ENCODE data around the gene CRELD2. TPM values are rescaled to one million over a fixed set of nuclear protein-coding genes. Genes with fewer than 3 reads are reported as not detected.
A peak's percentile ranks its signal among the peaks of the same experiment; 100 is the strongest.

Gene CRELD2
- total and polyA plus RNA-seq, 2 of the 8 experiments (the other 6 are each of a cell fraction or from before 2014, with no cell fraction given), result 24.5 to 36.6 TPM

- CTCF ChIA-PET (ENCODE audit: partially characterized antibody), result no interaction called here
- no peaks in the 10 kb centered on the region for H3K4me1 ChIP-seq (replicated peaks in 1 of 4; ENCODE audit: control insufficient read depth in 3 of 4, insufficient read depth in 4 of 4, low read length in 3 of 4)
- no peak for TF ChIP-seq NRF1 (IDR thresholded peaks at IDR 0.05; ENCODE audit: low read depth, low read length)
- TF ChIP-seq YY1 (IDR thresholded peaks at IDR 0.05; ENCODE audit: low read depth, low read length), result no peak
- no peak for TF ChIP-seq CHD2 (IDR thresholded peaks at IDR 0.05; ENCODE audit: low read length)
- no peak for TF ChIP-seq CTCF (IDR thresholded peaks at IDR 0.05; ENCODE audit: control extremely low read depth in 1 of 3, insufficient read depth in 1 of 3, low read depth in 1 of 3, low read length in 3 of 3)
- no peak for TF ChIP-seq BCL11A (IDR thresholded peaks at IDR 0.05; ENCODE audit: low read depth in 2 of 2, low read length in 2 of 2)
- no peak for TF ChIP-seq TBP (IDR thresholded peaks at IDR 0.05; ENCODE audit: low read depth, low read length)
- no peak for TF ChIP-seq RFX5 (IDR thresholded peaks at IDR 0.05; ENCODE audit: borderline replicate concordance, low read depth, low read length)
Observed at GRCh38 chr22:49900441-49901230, 17.8 kb upstream of the CRELD2 start.

More at GRCh38 chr22:49900441-49901230, 17.8 kb upstream of the CRELD2 start:
- no peak overlapping the region for H3K27ac ChIP-seq (ENCODE audit: low read depth, low read length)
- H2BK5ac ChIP-seq (ENCODE audit: low read depth, low read length), result peak overlapping the region; percentile 60; the same call in 1 of the 2 replicates
- H3K4me2 ChIP-seq (ENCODE audit: insufficient read depth in 1 of 2, low read depth in 2 of 2, low read length in 2 of 2), result no peak overlapping the region
- POLR2A ChIA-PET (ENCODE audit: partially characterized antibody), result interaction anchor here (0.7 to 1.6 kb wide), 2 partner anchors 9 to 45 kb away, joined by 3 to 4 read pairs; no protein-coding TSS in a partner anchor
- DNase-seq (ENCODE audit: low read depth in 1 of 2, low spot score in 2 of 2) (no peak), FAIRE-seq (no peak)
- H4K5ac ChIP-seq (ENCODE audit: insufficient read length, low read depth, low read length), result no peak overlapping the region
- peaks cover under 1 to 10% of the 10 kb centered on the region in 2 experiments for H4K20me1 ChIP-seq (replicated peaks in 1 of 2; ENCODE audit: control insufficient read depth in 1 of 2, insufficient read depth in 2 of 2, low read length in 2 of 2)
- peaks cover 0 to 27% (median 10%) of the 10 kb centered on the region in 4 experiments; a peak in 5 of 8 replicates for H3K36me3 ChIP-seq (ENCODE audit: control insufficient read depth in 2 of 4, insufficient read depth in 4 of 4, low read length in 3 of 4)
- H3K27me3 ChIP-seq (replicated peaks in 1 of 4; ENCODE audit: control insufficient read depth in 3 of 4, extremely low read depth in 1 of 4, insufficient read depth in 3 of 4, low read length in 3 of 4), result no peaks in the 10 kb centered on the region
- H2BK20ac ChIP-seq (ENCODE audit: low read length), result no peak overlapping the region
- no peak overlapping the region for H2BK12ac ChIP-seq (ENCODE audit: low read depth, low read length)
- H4K91ac ChIP-seq (replicated peaks; ENCODE audit: insufficient read length, low read length), result no peak overlapping the region
- H3K4me3 ChIP-seq (ENCODE audit: extremely low read depth in 1 of 4, insufficient read depth in 2 of 4, low read depth in 3 of 4, low read length in 4 of 4), result no peak overlapping the region
- no peak overlapping the region for H3K4ac ChIP-seq (replicated peaks; ENCODE audit: insufficient read length, low read depth, low read length)
- H3K18ac ChIP-seq (ENCODE audit: extremely low read depth, low read length), result no peak overlapping the region
- no peaks in the 10 kb centered on the region; the same call in 1 of the 2 replicates for H3K79me1 ChIP-seq (ENCODE audit: low read depth, low read length)
- H3K56ac ChIP-seq (replicated peaks; ENCODE audit: insufficient read length, low read depth, low read length), result no peak overlapping the region
- H2BK15ac ChIP-seq (ENCODE audit: low read length), result no peak overlapping the region
- no peak overlapping the region for H2AK5ac ChIP-seq (ENCODE audit: low read depth, low read length)
- H3K9me3 ChIP-seq (ENCODE audit: insufficient read depth in 2 of 2, low read depth in 1 of 2, low read length in 1 of 2), result peaks cover 6 to 12% of the 10 kb centered on the region in 2 experiments; a peak in 2 of 4 replicates
- H3K14ac ChIP-seq (ENCODE audit: insufficient read length), result no peak overlapping the region
- H2BK120ac ChIP-seq (replicated peaks; ENCODE audit: low read depth, low read length), result no peak overlapping the region
- H3K9ac ChIP-seq (replicated peaks in 1 of 4; ENCODE audit: extremely low read depth in 1 of 4, low read depth in 3 of 4, low read length in 3 of 4), result no peak overlapping the region
- no peak overlapping the region; the same call in 1 of the 2 replicates for H4K8ac ChIP-seq (ENCODE audit: extremely low read depth, insufficient read depth, low read length)
- no peak overlapping the region for H3K23ac ChIP-seq (ENCODE audit: insufficient read length)
- no peaks in the 10 kb centered on the region for H3K79me2 ChIP-seq (ENCODE audit: control insufficient read depth in 1 of 2, insufficient read depth in 2 of 2, low read length in 2 of 2)
- H3K23me2 ChIP-seq (ENCODE audit: low read depth, low read length), result no peaks in the 10 kb centered on the region
- H2AFZ ChIP-seq (ENCODE audit: low read length), result no peak overlapping the region
- 93% methylated on average over 30 of the region's 30 CpGs; no CpG with 5 or more reads in 1 of the 2 experiments for WGBS, 2 experiments (ENCODE audit: extremely low coverage in 1 of 2, insufficient coverage in 1 of 2, insufficient read length in 1 of 2, insufficient replicate concordance in 2 of 2, low coverage in 1 of 2, low lambda C conversion rate in 2 of 2, missing lambda C conversion rate in 1 of 2)
